Endometrial microvascular endothelial cells (primary cell): Measurements from ENCODE around the gene GLYATL1. TPM values are rescaled to one million over a fixed set of nuclear protein-coding genes. Genes with fewer than 3 reads are reported as not detected.
"Not testable (repeated sequence)": the region's sequence is repeated elsewhere in the genome, so short reads cannot be mapped to it uniquely, and the experiment has no call there.

ENCODE experiments used
- in situ Hi-C: cut with HindIII; loops from 2 replicates; pipeline ENCODE4 v1.10.0; 2017; ENCODE audit warnings: low sequenced_read_pairs, low pct_unique_long_range_greater_than_20kb; ENCODE audit errors: inconsistent ontology term
- total RNA-seq: library from RNA; depleted of rRNA; stranded (reverse); fragments of >200 nt; gene quantifications from one replicate; pipeline ENCODE4 v1.2.3, GENCODE V29; 2015; ENCODE audit errors: inconsistent ontology term

GLYATL1 gene
- total RNA-seq, 1 donor from 2014 or later: not detected

DNA sequence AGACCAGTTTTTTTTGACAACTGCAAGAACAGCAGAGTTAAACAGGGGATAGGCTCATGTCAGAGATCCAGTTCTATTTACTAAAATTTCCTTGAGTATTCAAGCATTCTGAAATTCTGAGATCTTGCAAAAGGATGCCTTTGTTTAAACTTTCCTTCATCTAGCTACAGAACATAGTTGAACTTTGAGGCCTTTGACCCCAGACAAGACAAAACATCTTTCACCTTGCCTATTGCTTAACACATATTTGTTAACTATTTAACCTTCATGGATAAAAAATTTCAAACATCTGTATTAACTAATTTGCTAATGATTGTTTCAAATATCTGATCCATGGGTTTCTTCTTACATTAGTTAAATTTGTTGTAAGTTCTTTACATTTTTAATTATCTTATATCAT is 38.2 kb downstream of the GLYATL1 start:
- in situ Hi-C loops: no loop called here

DNA sequence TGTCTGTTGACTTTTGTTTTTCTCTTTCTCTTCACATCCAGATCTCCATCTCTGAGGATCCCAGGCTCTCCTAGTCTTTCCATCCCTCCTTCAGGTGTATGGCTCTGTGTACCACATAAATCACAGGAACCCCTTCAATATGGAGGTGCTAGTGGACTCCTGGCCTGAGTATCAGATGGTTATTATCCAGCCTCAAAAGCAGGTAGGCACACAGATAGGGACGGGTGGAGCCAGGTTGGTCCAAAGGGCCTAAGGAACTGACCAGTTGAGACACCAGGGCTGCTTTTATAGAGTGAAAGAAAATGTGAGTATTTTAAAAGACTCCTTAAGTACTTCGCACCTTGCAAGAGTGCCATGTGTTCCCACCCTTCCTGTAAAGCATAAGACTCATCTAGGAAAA is 39.9 kb downstream of the GLYATL1 start:
- in situ Hi-C loops: no loop called here

DNA sequence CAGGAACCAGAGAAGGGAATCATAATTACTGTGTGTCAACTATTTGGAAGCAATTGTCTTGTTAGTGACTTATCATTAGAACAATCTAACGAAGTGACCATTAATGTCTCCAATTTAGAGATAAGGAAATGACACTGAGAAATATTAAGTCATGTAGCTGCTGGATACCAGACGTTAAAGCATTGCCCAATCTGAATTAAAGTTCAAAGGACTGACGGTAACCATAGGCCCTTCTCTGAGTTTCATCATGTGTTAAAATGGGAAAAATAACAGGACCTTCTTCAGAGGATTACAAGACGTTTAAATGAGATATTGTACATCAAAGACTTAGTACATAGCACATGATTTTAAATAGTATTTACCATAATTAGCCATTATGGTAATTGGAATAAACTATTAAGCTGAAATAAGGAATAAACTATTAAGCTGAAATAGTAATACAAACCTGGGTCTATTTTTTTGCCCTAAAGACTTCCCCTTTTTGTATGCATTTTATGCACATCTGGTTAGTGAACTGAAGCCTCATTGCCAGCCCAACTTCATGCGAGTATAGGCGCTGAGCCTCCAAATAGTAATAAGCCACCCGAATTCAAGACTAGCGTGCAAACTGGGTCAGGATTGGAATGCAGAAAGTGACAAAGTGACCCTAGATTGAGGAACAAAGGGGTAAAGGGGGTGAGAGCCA is 41.0 kb downstream of the GLYATL1 start:
- in situ Hi-C loops: no loop called here

DNA sequence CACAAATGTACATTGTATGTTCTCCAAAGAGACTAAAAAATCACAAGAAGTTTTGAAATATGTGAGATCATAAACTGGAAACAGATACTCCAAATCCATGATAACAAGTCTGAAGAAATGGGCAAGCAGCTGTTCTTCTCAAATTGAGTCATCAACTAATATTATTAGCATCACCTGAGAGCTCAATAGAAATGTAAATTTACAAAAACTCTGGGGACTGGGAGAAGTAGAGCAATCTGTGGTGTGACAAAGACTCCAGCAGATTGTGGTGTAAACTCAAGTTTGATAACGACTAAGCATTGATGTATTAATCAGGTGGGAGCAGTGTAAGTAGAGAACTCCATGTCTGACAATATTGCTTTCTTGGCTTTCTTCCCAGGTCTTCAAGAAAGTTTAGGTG is 53.2 kb downstream of the GLYATL1 start:
- in situ Hi-C loops: no loop called here

DNA sequence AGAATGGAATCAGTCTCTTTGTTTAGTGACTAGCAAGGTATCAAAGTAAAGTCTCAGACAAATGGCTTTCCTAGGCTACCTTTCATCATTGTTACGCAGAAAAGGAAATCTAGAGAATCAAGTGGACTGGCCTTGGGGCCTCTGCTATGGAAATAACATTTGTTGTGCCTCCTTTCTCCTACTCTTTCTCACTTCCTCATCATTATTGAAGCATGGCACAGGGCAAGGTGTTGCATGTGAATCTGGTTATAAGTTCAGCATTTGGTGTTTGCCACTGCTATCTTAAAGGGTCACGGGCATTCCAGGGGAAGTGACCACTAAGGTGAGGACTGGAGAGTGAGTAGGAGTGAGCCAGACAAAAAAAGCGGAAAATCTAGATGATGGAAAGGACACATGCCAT is 54.9 kb downstream of the GLYATL1 start:
- in situ Hi-C loops: no loop called here

DNA sequence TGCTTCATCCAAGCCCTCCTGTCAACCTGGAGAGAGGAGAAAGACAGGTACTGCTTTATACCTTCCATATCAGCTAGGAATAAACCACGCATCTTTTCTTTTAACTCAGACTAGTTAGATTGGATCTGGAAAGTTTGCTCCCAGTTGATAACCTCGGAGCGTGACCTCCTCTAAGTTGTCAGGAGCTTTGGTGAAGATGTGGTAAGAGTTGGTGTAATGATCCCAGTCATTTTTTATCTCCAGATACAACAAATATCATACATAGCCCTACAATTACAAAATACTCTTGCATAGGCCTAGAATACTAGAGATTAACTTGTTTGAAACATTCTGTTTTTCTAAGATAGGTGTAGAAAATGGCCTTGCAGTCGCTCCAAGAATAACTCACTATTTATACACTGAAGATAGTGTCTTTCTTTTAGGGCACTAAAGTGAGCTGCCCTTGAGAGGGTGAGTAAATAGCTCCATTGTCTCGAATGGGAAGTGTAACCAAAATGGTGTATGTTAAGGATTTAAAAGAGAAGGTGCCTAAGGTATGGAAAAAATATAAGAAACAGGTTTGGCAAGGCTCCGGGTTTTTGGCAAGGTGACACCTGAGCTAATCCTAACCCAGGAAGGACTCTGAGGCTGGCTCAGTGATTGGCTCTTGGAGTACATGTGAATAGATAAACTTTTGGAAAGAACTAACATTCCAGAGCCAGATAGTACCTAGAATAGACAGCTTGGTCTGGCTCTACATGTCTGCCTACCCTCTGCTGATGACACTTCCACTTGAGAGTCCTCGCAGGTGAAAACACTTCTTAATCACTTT is 59.4 kb downstream of the GLYATL1 start:
- in situ Hi-C loops: no loop called here

DNA sequence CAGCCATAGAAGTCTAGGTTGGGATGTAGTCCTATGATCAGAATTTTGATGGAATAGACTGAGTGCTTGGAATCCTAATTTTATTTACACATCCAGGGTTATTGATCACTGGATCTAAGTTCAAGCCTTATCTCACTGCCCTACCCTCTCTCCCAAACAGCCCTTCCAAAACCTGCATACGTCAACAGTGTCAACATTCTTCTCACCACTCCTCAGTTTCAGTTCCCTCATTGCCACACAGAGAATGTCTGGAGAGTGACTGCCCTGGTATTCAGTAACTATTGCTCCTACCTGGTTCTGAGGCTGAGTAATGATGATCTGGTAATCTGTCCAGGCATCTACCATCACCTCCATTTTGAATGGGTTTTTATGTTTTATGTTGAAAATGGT is 60.0 kb downstream of the GLYATL1 start:
- in situ Hi-C loops: no loop called here

DNA sequence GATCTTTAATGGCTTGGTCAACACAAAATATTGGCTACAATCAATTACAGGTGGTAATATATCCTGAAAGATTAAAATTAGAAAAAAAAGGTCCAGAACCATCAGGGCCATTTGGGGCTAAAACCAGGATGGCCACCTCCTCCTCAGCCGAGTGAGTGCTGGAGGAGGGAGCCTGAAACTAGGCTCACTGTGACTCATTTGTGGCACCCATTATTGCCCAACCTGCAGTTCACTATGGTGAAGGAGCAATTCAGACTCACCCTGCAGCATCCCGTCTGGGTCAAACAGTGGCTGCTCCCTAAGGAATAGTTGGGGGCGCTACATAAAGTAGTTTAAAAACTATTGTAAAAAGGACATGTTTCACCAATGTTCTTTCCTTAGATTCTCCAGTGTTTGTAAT is 60.7 kb downstream of the GLYATL1 start:
- in situ Hi-C loops: no loop called here

DNA sequence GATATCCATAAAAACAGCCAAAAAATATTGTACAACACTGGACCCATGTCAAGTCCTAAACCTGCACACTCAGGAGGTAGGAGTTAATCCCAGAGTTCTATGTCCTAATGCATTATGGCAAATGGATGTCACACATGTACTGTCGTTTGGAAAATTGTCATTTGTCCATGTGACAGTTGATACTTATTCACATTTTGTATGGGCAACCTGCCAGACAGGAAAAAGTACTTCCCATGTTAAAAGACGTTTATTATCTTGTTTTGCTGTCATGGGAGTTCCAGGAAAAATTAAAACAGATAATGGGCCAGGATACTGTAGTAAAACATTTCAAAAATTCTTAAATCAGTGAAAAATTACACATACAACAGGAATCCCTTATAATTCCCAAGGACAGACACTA is 62.7 kb downstream of the GLYATL1 start:
- in situ Hi-C loops: not testable (repeated sequence)

Other genes with a start within 250 kb of the GLYATL1 start
- not detected for gene GLYAT, start 207.5 kb upstream of the GLYATL1 start, total RNA-seq
- not detected for gene GLYATL2, start 94.8 kb upstream of the GLYATL1 start, total RNA-seq
- gene GLYATL1B, start 146.8 kb downstream of the GLYATL1 start, total RNA-seq: not detected
- gene FAM111B, start 167.7 kb downstream of the GLYATL1 start, total RNA-seq: 14.6 TPM
- gene FAM111A, start 203.4 kb downstream of the GLYATL1 start, total RNA-seq: 61.5 TPM
- not detected for gene DTX4, start 232.6 kb downstream of the GLYATL1 start, total RNA-seq